GM12892 (cell line): ENCODE data around the gene MYG1.
"Not testable (repeated sequence)": the region's sequence is repeated elsewhere in the genome, so short reads cannot be mapped to it uniquely, and the experiment has no call there.

Experiments
- DNase-seq: peaks from one replicate; pipeline ENCODE4 v3.0.0; 2011; ENCODE audit not compliant: insufficient read length
- FAIRE-seq: peaks from 2 replicates; lab custom pipeline; 2011; peaks lifted over from hg19 to GRCh38; lab: Jason Lieb, UNC
- POLR2A ChIP-seq: IDR thresholded peaks from 2 replicates; pipeline ENCODE4 v1.6.1; 2011; ENCODE audit warnings: low read depth, low read length, control low read depth
- POLR2AphosphoS5 ChIP-seq: IDR thresholded peaks from 2 replicates; pipeline ENCODE4 v1.6.1; 2011; ENCODE audit warnings: low read depth, low read length, control low read depth
- TAF1 ChIP-seq: IDR thresholded peaks from 2 replicates; pipeline ENCODE4 v1.6.1; 2011; ENCODE audit warnings: low read depth, mild to moderate bottlenecking, control low read depth, low read length, borderline replicate concordance

The MYG1 gene

DNA sequence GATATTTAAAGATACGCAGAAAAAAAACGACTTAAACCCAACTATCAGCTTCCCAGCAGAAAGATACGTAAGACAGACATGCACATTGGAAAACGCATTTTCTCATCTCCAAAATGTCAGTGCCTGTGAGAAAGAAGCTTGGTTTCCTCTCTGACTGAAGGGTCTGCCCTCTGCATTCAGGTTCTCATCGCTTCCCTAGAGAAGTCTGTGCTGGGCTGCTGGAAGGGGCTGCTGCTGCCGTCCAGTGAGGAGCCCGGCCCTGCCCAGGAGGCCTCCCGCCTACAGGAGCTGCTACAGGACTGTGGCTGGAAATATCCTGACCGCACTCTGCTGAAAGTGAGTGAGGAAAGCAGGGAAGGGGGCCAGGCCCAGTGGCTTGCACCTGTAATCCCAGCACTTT, 8.8 kb upstream of the MYG1 start:
- no peak for TF ChIP-seq TAF1
- TF ChIP-seq POLR2A: no peak
- TF ChIP-seq POLR2AphosphoS5: no peak
- FAIRE-seq (no peak), DNase-seq (no peak)

DNA sequence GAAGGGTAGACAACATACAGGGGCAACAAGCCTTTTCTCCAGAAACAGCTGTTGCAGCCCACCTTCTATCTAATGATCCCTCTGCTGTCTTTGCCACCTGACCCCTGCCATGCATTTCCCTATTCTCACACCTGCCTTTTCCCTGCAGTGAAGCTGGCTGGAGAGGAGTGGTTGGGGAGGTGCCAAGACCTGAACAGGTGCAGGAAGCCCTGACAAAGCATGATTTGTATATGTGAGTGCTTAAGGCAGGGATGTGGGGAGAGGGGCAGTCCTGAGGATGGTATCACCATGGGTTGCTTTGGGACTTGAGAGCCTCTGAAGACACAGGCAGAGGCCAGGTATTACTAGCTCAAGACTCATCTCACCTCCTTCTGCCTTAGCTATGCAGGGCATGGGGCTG, 7.1 kb upstream of the MYG1 start:
- DNase-seq (no peak), FAIRE-seq (no peak)
- TF ChIP-seq POLR2AphosphoS5 (no peak), TAF1 (no peak), POLR2A (no peak)

DNA sequence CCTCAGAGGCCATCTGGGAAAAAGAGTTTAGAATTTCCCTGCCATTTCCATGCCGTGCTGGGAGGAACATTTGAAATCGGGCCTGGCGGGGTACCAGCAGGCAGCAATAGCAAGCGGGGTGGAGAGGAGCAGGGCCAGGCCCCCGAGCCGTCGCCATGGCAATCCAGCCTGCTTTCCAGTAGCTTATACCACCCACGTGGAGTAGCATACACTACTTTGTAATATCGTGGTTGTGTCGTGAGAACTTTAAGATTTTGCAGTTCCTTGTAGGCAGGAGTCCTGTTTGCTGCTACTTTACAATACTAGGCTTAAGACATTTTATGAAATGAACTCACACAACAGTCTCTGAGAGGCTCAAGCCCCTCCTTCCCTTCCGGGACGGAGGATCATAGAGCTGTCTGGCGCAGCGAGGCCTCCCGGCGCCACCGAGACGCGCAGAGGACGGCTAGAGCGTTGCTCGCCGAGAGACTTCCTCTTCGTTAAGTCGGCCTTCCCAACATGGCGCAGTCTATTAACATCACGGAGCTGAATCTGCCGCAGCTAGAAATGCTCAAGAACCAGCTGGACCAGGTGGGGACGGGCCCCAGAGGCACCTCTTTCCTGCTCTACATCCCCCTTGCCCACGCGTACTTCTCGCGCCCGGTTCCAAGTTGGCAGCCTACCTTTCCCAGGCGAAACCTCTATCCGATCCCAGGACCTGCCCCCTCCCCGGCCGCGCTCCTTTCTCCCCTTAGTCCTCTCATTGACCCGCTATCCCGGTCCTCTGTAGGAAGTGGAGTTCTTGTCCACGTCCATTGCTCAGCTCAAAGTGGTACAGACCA, 4.2 kb upstream of the MYG1 start, which contains the start of gene PFDN5:
Gene PFDN5 (plus strand): TSS at position 473 of the 821 bp plus-strand sequence. CDS start 26 bp downstream, at position 499.
- TF ChIP-seq TAF1: peak; percentile 97
- TF ChIP-seq POLR2AphosphoS5: peak; percentile 94
- peak; percentile 94 for TF ChIP-seq POLR2A
- FAIRE-seq (peak; percentile 97), DNase-seq (peak; percentile 78)

DNA sequence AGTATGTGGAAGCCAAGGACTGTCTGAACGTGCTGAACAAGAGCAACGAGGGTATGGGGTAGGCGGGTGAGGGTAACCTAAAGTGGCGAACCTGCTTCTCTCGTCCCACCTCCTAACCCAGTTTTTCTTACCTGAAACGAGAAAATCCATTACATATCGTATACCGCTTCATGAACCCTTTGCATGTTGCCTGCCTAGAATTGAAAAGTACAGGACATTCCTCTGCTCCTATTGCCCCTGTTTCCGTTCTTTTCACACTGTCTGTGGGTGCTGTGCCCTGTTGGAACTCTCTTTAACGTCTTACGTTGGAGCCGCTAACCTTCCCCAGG, 3.6 kb upstream of the MYG1 start:
- no peak for TF ChIP-seq POLR2A
- TF ChIP-seq POLR2AphosphoS5: no peak
- TF ChIP-seq TAF1: no peak
- no peak for DNase-seq
- FAIRE-seq: no peak

DNA sequence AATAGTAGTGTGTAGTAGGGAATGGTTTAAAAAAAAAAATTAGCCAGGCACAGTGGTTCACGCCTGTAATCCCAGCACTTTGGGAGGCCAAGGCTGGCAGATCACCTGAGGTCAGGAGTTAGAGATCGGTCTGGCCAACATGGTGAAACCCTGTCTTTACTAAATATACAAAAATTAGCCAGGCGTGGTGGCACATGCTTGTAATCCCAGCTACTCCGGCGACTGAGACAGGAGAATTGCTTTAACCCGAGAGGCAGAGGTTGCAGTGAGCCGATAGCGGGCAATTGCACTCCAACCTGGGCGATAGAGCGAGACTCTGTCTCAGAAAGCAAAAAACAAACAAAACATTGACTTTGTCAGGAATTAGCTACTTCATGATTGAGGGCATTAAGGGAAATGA, 2.4 kb upstream of the MYG1 start:
- not testable (repeated sequence) for FAIRE-seq

DNA sequence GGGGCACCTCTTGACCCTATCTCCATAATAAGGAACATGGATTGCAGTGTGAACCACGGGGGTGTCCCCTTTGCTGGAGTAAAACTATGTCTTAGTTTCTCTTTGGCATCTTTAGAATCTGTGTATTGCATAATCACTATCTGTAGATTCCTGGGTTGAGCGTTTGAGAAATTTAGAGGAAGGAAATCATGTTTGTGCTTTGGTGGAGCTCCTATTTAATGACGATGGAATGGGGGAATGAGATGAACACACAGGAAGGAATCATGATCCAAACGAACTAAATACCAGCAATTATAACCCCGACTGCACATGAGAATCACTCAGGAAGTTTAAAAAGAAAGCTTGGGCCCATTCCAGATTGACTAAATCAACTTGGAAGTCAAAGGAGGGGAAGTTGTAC, 1.3 kb upstream of the MYG1 start:
- no peak for FAIRE-seq
- TF ChIP-seq TAF1 (no peak), POLR2AphosphoS5 (no peak), POLR2A (no peak)
- DNase-seq: no peak

More for the DNA sequence above, 2.4 kb upstream of the MYG1 start:
- DNase-seq: not testable (repeated sequence)

DNA sequence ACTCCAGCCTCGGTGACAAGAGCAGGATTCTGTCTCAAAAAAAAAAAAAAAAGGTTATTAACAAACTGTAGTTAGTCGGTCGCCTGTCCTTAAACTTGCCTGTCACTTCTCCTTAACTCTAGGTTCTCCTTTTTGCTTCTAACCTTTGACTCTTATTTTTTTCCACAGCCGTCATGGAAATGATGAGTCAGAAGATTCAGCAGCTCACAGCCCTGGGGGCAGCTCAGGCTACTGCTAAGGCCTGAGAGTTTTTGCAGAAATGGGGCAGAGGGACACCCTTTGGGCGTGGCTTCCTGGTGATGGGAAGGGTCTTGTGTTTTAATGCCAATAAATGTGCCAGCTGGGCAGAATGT, 418 bp upstream of the MYG1 start:
- no peak for FAIRE-seq
- no peak for TF ChIP-seq POLR2A
- TF ChIP-seq TAF1: no peak
- TF ChIP-seq POLR2AphosphoS5: no peak
- no peak for DNase-seq

DNA sequence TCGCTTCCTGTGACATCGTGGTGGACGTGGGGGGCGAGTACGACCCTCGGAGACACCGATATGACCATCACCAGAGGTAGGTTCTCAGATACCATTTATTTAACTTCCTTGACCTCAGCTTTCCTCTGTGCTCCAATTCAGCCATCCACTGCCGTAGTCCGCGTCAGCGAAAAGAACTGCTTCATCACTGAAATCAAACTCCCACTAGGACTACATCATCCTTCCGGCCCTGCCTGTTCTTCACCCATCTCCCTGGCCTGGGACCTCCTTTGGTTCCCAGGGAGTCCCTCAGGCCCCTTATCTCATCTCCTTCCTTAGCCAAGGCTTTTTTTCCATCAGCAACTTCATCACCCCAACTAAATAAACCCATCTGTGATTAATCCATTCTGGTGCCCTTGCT, 692 bp downstream of the MYG1 start:
- no peak for TF ChIP-seq TAF1
- no peak for TF ChIP-seq POLR2AphosphoS5
- no peak for TF ChIP-seq POLR2A
- DNase-seq (no peak), FAIRE-seq (no peak)

DNA sequence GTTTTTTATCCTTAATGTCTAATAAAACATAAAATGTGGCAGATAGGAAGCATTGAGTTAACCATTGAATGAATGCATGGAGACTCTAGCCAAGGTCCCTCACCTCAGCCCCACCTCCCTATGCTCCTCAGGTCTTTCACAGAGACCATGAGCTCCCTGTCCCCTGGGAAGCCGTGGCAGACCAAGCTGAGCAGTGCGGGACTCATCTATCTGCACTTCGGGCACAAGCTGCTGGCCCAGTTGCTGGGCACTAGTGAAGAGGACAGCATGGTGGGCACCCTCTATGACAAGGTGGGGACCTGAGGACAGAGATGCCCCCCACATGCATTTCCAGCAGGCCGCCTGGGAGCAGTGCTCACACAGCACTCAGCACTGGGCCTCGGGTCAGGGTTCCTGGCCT, 3.4 kb downstream of the MYG1 start:
- no peak for FAIRE-seq
- no peak for TF ChIP-seq POLR2AphosphoS5
- no peak for TF ChIP-seq TAF1
- no peak for TF ChIP-seq POLR2A
- DNase-seq: no peak

DNA sequence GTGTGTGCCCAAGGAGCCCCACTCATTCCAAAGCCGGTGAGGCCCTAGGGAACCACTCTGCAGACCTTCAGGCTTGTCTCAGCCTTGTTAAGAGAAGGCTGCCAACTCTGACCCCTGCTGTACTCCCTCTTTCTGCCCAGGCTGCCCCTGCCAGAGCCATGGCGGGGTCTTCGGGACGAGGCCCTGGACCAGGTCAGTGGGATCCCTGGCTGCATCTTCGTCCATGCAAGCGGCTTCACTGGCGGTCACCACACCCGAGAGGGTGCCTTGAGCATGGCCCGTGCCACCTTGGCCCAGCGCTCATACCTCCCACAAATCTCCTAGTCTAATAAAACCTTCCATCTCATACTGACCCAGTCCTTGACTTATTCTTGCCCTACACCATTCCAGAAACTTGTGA, 7.3 kb downstream of the MYG1 start:
- DNase-seq (no peak), FAIRE-seq (no peak)
- TF ChIP-seq POLR2AphosphoS5: no peak
- no peak for TF ChIP-seq TAF1
- no peak for TF ChIP-seq POLR2A

DNA sequence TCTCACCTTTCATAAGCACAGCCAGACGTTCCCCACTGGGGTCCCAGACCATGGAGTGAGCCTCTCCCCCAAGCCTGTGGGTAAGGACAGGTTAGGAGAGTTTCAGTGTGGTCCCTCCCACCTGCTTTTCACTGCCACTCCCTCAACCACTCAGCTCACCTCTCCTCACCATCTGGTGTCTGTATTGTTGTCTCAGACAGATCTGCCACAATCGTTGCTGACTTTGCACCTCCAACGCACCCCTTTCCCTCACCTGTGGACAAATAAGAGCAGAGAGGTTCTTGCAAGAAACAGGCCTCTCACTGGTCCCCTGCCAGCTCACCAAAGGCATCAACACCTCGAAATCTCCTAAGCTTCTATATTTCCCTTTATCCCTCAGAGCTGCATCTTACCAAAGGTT, 8.8 kb downstream of the MYG1 start:
- no peak for DNase-seq
- FAIRE-seq: no peak
- TF ChIP-seq TAF1: no peak
- no peak for TF ChIP-seq POLR2A
- TF ChIP-seq POLR2AphosphoS5: no peak

DNA sequence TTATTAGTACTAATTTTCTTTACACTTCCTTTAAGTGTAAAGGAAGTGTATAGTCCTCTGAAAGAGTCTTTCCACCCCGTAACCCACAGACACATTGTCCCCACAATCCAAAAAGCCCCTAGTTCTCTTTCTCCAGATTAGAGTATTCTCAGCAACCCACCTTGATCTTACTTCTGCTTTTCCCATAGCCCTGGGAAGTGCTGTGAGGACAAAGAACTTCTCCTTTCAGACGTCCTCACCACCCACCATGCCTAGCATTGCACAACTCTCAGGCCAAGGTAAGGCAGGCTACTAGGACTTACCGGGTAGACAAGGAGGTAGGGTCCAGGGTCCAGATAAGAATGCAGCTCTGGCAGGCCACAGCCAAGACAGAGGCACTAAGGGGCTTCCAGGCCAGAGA, 14.5 kb downstream of the MYG1 start:
- TF ChIP-seq POLR2A (no peak), TAF1 (no peak), POLR2AphosphoS5 (no peak)
- FAIRE-seq: no peak
- DNase-seq: no peak
